PC-9 (cell line): ENCODE results near the gene PUS10. TPM values are rescaled to one million over a fixed set of nuclear protein-coding genes. Genes with fewer than 3 reads are reported as not detected.
"Not testable (repeated sequence)": the region's sequence is repeated elsewhere in the genome, so short reads cannot be mapped to it uniquely, and the experiment has no call there.

Experiments
- BruUV-seq: library from RNA; stranded (reverse); fragments of 400-500 nt; replicated peaks from 2 replicates; lab custom pipeline; 2021; lab: Mats Ljungman, UMichigan
- CTCF ChIA-PET: fragments of 300-600 bp; sonication (Branson Sonifier 250); formaldehyde crosslinking; loops from one replicate; lab custom pipeline; 2022; ENCODE audit warnings: antibody characterized with exemption; lab: Charles Lee
- POLR2A ChIA-PET: fragments of 300-600 bp; sonication (Branson Sonifier 250); formaldehyde crosslinking; loops from one replicate; lab custom pipeline; 2022; ENCODE audit warnings: antibody characterized with exemption; ENCODE audit not compliant: unreplicated experiment; lab: Charles Lee
- DNase-seq, 2 experiments: peaks; one replicate each; pipeline versions ENCODE4 v3.0.0 to v3.0.0-alpha.2; 2015 to 2022; ENCODE audit warnings: mixed read lengths in 1 of 2
- H2AFZ ChIP-seq: fragments of 200-600 bp; sonication (generic); 2 replicates; pipeline ENCODE4 v1.8.1; 2017; ENCODE audit warnings: antibody characterized with exemption
- H3F3A ChIP-seq: fragments of 200-600 bp; sonication (generic); 2 replicates; pipeline ENCODE4 v1.8.1; 2017; ENCODE audit warnings: antibody characterized with exemption, mild to moderate bottlenecking, low read depth; ENCODE audit not compliant: insufficient read depth
- H3K27ac ChIP-seq: fragments of 200-600 bp; sonication (generic); 2 replicates; pipeline ENCODE4 v1.6.1; 2016; ENCODE audit warnings: mixed run types
- H3K27me3 ChIP-seq: fragments of 200-600 bp; sonication (generic); 2 replicates; pipeline ENCODE4 v1.6.1; 2016; ENCODE audit warnings: low read depth, mixed run types; ENCODE audit not compliant: insufficient read depth
- H3K36me3 ChIP-seq: fragments of 200-600 bp; sonication (generic); 2 replicates; pipeline ENCODE4 v1.6.1; 2016; ENCODE audit warnings: low read depth, mixed run types
- H3K4me1 ChIP-seq: fragments of 200-600 bp; sonication (generic); replicated peaks from 2 replicates; pipeline ENCODE4 v1.6.1; 2016; ENCODE audit warnings: mixed run types; ENCODE audit not compliant: insufficient read depth
- H3K4me2 ChIP-seq: fragments of 200-600 bp; sonication (generic); 2 replicates; pipeline ENCODE4 v1.6.1; 2017; ENCODE audit warnings: mixed run types
- H3K4me3 ChIP-seq: fragments of 200-600 bp; sonication (generic); 2 replicates; pipeline ENCODE4 v1.6.1; 2016; ENCODE audit warnings: mixed run types
- H3K79me2 ChIP-seq: fragments of 200-600 bp; sonication (generic); 2 replicates; pipeline ENCODE4 v1.6.1; 2017; ENCODE audit warnings: low read depth, mixed run types
- H3K9me2 ChIP-seq: fragments of 200-600 bp; sonication (generic); 2 replicates; pipeline ENCODE4 v1.8.1; 2017; ENCODE audit warnings: mild to moderate bottlenecking; ENCODE audit not compliant: insufficient read depth
- H3K9me3 ChIP-seq: fragments of 200-600 bp; sonication (generic); 2 replicates; pipeline ENCODE4 v1.8.1; 2016; ENCODE audit warnings: low read depth; ENCODE audit not compliant: insufficient read depth
- H4K20me1 ChIP-seq: fragments of 200-600 bp; sonication (generic); 2 replicates; pipeline ENCODE4 v1.8.1; 2017; ENCODE audit not compliant: insufficient read depth
- EZH2 ChIP-seq: fragments of 200-600 bp; sonication (generic); IDR thresholded peaks from 2 replicates; pipeline ENCODE4 v1.8.0; 2017; ENCODE audit warnings: antibody characterized with exemption, low read depth
- intact Hi-C: fragments of 100-400 bp; cut with micrococcal nuclease; formaldehyde crosslinking; loops from one replicate; pipeline ENCODE4 v1.10.0; 2022; ENCODE audit not compliant: unreplicated experiment
- total RNA-seq: library from RNA; stranded (reverse); gene quantifications from 2 replicates; pipeline ENCODE4 v1.2.3, GENCODE V29; 2021
- TF ChIP-seq, protein P1 (sequence below): fragments of 200-600 bp; sonication (generic); conservative IDR thresholded peaks from 2 replicates; pipeline ENCODE4 v1.6.1; 2017; ENCODE audit warnings: mixed run types, antibody characterized with exemption, mild to moderate bottlenecking, moderate library complexity

PUS10 gene
- total RNA-seq, 1 experiment from 2014 or later = 5.1 TPM

GRCh38 chr2:60906395-60906794 is 111.7 kb downstream of the PUS10 start:
- DNase-seq = no peak
- BruUV-seq = no TSS peak
- no peak overlapping the region for H3K27ac ChIP-seq
- TF ChIP-seq, protein P1, sequence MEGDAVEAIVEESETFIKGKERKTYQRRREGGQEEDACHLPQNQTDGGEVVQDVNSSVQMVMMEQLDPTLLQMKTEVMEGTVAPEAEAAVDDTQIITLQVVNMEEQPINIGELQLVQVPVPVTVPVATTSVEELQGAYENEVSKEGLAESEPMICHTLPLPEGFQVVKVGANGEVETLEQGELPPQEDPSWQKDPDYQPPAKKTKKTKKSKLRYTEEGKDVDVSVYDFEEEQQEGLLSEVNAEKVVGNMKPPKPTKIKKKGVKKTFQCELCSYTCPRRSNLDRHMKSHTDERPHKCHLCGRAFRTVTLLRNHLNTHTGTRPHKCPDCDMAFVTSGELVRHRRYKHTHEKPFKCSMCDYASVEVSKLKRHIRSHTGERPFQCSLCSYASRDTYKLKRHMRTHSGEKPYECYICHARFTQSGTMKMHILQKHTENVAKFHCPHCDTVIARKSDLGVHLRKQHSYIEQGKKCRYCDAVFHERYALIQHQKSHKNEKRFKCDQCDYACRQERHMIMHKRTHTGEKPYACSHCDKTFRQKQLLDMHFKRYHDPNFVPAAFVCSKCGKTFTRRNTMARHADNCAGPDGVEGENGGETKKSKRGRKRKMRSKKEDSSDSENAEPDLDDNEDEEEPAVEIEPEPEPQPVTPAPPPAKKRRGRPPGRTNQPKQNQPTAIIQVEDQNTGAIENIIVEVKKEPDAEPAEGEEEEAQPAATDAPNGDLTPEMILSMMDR = no peak
- TF ChIP-seq EZH2 = no peak
- 0 out of 2 replicates have a peak, but pooled peaks cover 4% of the 10 kb centered on the region for H3K36me3 ChIP-seq
- no peak overlapping the region for H3K4me3 ChIP-seq
- H3K79me2 ChIP-seq = no peaks in the 10 kb centered on the region
- no peaks in the 10 kb centered on the region for H3K9me3 ChIP-seq
- intact Hi-C loops = no loop called here
- H3F3A ChIP-seq = no peaks in the 10 kb centered on the region
- H2AFZ ChIP-seq = no peak overlapping the region
- no peak overlapping the region for H3K4me2 ChIP-seq
- H4K20me1 ChIP-seq = no peaks in the 10 kb centered on the region
- no peaks in the 10 kb centered on the region for H3K4me1 ChIP-seq
- H3K27me3 ChIP-seq = no peaks in the 10 kb centered on the region
- H3K9me2 ChIP-seq = no peaks in the 10 kb centered on the region
- ChIA-PET POLR2A (no interaction called here), CTCF (no interaction called here)

DNA sequence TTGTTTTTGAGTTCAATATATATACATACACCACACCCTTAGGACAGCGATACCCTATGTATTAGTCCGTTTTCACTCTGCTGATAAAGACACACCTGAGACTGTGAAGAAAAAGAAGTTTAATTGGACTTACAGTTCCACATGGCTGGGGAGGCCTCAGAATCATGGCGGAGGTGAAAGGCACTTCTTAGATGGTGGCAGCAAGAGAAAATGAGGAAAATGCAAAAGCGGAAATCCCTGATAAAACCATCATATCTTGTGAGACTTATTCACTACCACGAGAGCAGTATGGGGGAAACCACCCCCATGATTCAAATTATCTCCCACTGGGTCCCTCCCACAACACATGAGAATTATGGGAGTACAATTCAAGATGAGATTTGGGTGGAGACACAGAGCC is 112.2 kb downstream of the PUS10 start:
- H3K4me2 ChIP-seq, DNase-seq, H3K4me3 ChIP-seq, CTCF ChIA-PET, intact Hi-C loops, POLR2A ChIA-PET, H3K79me2 ChIP-seq, H2AFZ ChIP-seq, H3K27me3 ChIP-seq, H3K27ac ChIP-seq, H3K9me3 ChIP-seq, H3K4me1 ChIP-seq, H3K36me3 ChIP-seq, H3K9me2 ChIP-seq, BruUV-seq, H3F3A ChIP-seq, H4K20me1 ChIP-seq: not testable (repeated sequence)

- BruUV-seq, H2AFZ ChIP-seq, H3K4me2 ChIP-seq, H4K20me1 ChIP-seq, DNase-seq, H3F3A ChIP-seq, H3K4me1 ChIP-seq, intact Hi-C loops, H3K9me2 ChIP-seq, H3K4me3 ChIP-seq, H3K79me2 ChIP-seq, H3K27me3 ChIP-seq, H3K27ac ChIP-seq, H3K9me3 ChIP-seq, CTCF ChIA-PET: not testable (repeated sequence)
- POLR2A ChIA-PET = interaction anchor here (0.6 kb wide), 1 partner anchor 80 kb away, joined by 3 read pairs; no protein-coding TSS in a partner anchor
- H3K36me3 ChIP-seq = 0 out of 2 replicates have a peak, but pooled peaks cover 11% of the 10 kb centered on the region
Observed at GRCh38 chr2:60901296-60901695, 116.8 kb downstream of the PUS10 start.

GRCh38 chr2:60899892-60900249 is 118.2 kb downstream of the PUS10 start:
- Histone ChIP-seq H3K9me3 (no peaks in the 10 kb centered on the region), H3K36me3 (0 out of 2 replicates have a peak, but pooled peaks cover 11% of the 10 kb centered on the region), H3F3A (no peaks in the 10 kb centered on the region), H4K20me1 (no peaks in the 10 kb centered on the region), H3K4me3 (no peak overlapping the region), H3K4me2 (no peak overlapping the region), H3K9me2 (no peaks in the 10 kb centered on the region), H3K27me3 (no peaks in the 10 kb centered on the region), H3K79me2 (no peaks in the 10 kb centered on the region), H2AFZ (no peak overlapping the region), H3K4me1 (no peaks in the 10 kb centered on the region), H3K27ac (no peak overlapping the region)
- CTCF ChIA-PET = no interaction called here
- POLR2A ChIA-PET = interaction anchor here (0.5 kb wide), 1 partner anchor 11 kb away, joined by 3 read pairs; no protein-coding TSS in a partner anchor
- intact Hi-C loops = no loop called here
- TF ChIP-seq EZH2 = no peak
- TF ChIP-seq, protein P1 = no peak
- no peak for DNase-seq
- BruUV-seq = no TSS peak
